Caco-2 (cell line): ENCODE data around the gene GPC5. TPM values are rescaled to one million over a fixed set of nuclear protein-coding genes. Genes with fewer than 3 reads are reported as not detected.
"Not testable (repeated sequence)": the region's sequence is repeated elsewhere in the genome, so short reads cannot be mapped to it uniquely, and the experiment has no call there.

Source experiments
- BruUV-seq: library from RNA; stranded (reverse); fragments of 400-500 nt; replicated peaks from 2 replicates; lab custom pipeline; 2021; lab: Mats Ljungman, UMichigan
- CTCF ChIA-PET: fragments of 300-600 bp; sonication (Branson Sonifier 250); formaldehyde crosslinking; loops from one replicate; lab custom pipeline; 2022; ENCODE audit warnings: antibody characterized with exemption; lab: Charles Lee
- POLR2A ChIA-PET: fragments of 300-600 bp; sonication (Branson Sonifier 250); formaldehyde crosslinking; loops from one replicate; lab custom pipeline; 2022; ENCODE audit warnings: antibody characterized with exemption; lab: Charles Lee
- DNase-seq, 2 experiments: peaks; one replicate each; pipeline versions ENCODE4 v3.0.0 to v3.0.0-alpha.2; 2020 to 2022
- H3K27me3 ChIP-seq: replicated peaks from 2 replicates; pipeline ENCODE4 v1.6.0; 2011; ENCODE audit warnings: low read length; ENCODE audit not compliant: control insufficient read depth, insufficient read depth
- H3K36me3 ChIP-seq: 2 replicates; pipeline ENCODE4 v1.5.1; 2011; ENCODE audit warnings: low read length; ENCODE audit not compliant: control insufficient read depth, insufficient read depth
- H3K4me1 ChIP-seq: fragments of 250-450 bp; sonication (Bioruptor Pico); 2 replicates; pipeline ENCODE4 v1.5.1; 2020; ENCODE audit warnings: mild to moderate bottlenecking
- H3K4me3 ChIP-seq: 2 replicates; pipeline ENCODE4 v1.5.1; 2011; ENCODE audit warnings: low read depth, mild to moderate bottlenecking, control low read depth, low read length
- H3K9me3 ChIP-seq: fragments of 250-450 bp; sonication (Bioruptor Pico); 2 replicates; pipeline ENCODE4 v1.5.1; 2020; ENCODE audit warnings: mild to moderate bottlenecking, moderate library complexity
- H3K27ac Mint-ChIP-seq: one replicate; pipeline ENCODE4 v1.8.0; 2022; ENCODE audit warnings: mixed read lengths; ENCODE audit not compliant: unreplicated experiment
- H3K27me3 Mint-ChIP-seq: one replicate; pipeline ENCODE4 v1.8.0; 2022; ENCODE audit warnings: mixed read lengths; ENCODE audit not compliant: insufficient read depth, unreplicated experiment
- H3K36me3 Mint-ChIP-seq: one replicate; pipeline ENCODE4 v1.8.0; 2022; ENCODE audit warnings: mild to moderate bottlenecking, mixed read lengths; ENCODE audit not compliant: insufficient read depth, unreplicated experiment
- H3K4me1 Mint-ChIP-seq: one replicate; pipeline ENCODE4 v1.8.0; 2022; ENCODE audit warnings: low read depth, mixed read lengths; ENCODE audit not compliant: unreplicated experiment
- H3K4me3 Mint-ChIP-seq: one replicate; pipeline ENCODE4 v1.8.0; 2022; ENCODE audit warnings: mild to moderate bottlenecking, moderate library complexity, mixed read lengths; ENCODE audit not compliant: unreplicated experiment
- H3K9me3 Mint-ChIP-seq: one replicate; pipeline ENCODE4 v1.8.0; 2022; ENCODE audit warnings: mixed read lengths; ENCODE audit not compliant: unreplicated experiment
- CTCF ChIP-seq, 2 experiments: fragments of 200-600 bp in 1 of 2; IDR thresholded peaks; 1 replicate in 1 of 2; 2 replicates in 1 of 2; pipeline versions ENCODE4 v1.5.1 to v1.8.0; 2011 to 2022; ENCODE audit warnings: antibody characterized with exemption in 1 of 2, control low read depth in 1 of 2, inconsistent platforms in 1 of 2, low read depth in 1 of 2, low read length in 1 of 2, mild to moderate bottlenecking in 1 of 2, moderate library complexity in 1 of 2; ENCODE audit not compliant: insufficient read depth in 1 of 2, severe bottlenecking in 1 of 2, unreplicated experiment in 1 of 2
- intact Hi-C: fragments of 100-400 bp; cut with micrococcal nuclease; formaldehyde crosslinking; loops from one replicate; pipeline ENCODE4 v1.10.0; 2022; ENCODE audit not compliant: unreplicated experiment
- total RNA-seq: library from RNA; stranded (reverse); gene quantifications from 2 replicates; pipeline ENCODE4 v1.2.3, GENCODE V29; 2022

The GPC5 gene
- total RNA-seq, 1 experiment from 2014 or later: 4.1 TPM

GRCh38 chr13:91664039-91664438 is 265.6 kb downstream of the GPC5 start:
- Histone ChIP-seq H3K27me3 (no peaks in the 10 kb centered on the region), H3K36me3 (no peaks in the 10 kb centered on the region), H3K4me1 (peaks cover 4% of the 10 kb centered on the region; the same call in 1 of the 2 replicates), H3K9me3 (no peaks in the 10 kb centered on the region), H3K4me3 (no peak overlapping the region)
- Mint-ChIP-seq H3K4me1 (no peaks in the 10 kb centered on the region), H3K9me3 (no peaks in the 10 kb centered on the region), H3K4me3 (no peak overlapping the region), H3K36me3 (no peaks in the 10 kb centered on the region), H3K27ac (no peak overlapping the region), H3K27me3 (no peaks in the 10 kb centered on the region)
- no peak for DNase-seq
- intact Hi-C loops: no loop called here
- ChIA-PET POLR2A (no interaction called here), CTCF (no interaction called here)
- no TSS peak for BruUV-seq
- no peak for TF ChIP-seq CTCF (IDR thresholded peaks at IDR 0.05; ENCODE audit: insufficient read depth in 1 of 2, low read depth in 1 of 2, low read length in 1 of 2, severe bottlenecking in 1 of 2, unreplicated experiment in 1 of 2)

GRCh38 chr13:91667486-91667885 is 269.1 kb downstream of the GPC5 start:
- no peaks in the 10 kb centered on the region for H3K36me3 ChIP-seq
- no TSS peak for BruUV-seq
- ChIA-PET POLR2A (no interaction called here), CTCF (no interaction called here)
- Mint-ChIP-seq H3K36me3 (no peaks in the 10 kb centered on the region), H3K4me1 (no peaks in the 10 kb centered on the region), H3K27ac (no peak overlapping the region), H3K4me3 (no peak overlapping the region), H3K9me3 (no peaks in the 10 kb centered on the region), H3K27me3 (no peaks in the 10 kb centered on the region)
- H3K4me3 ChIP-seq: no peak overlapping the region
- H3K4me1 ChIP-seq: peaks cover 11% of the 10 kb centered on the region
- no peak for TF ChIP-seq CTCF (IDR thresholded peaks at IDR 0.05; ENCODE audit: insufficient read depth in 1 of 2, low read depth in 1 of 2, low read length in 1 of 2, severe bottlenecking in 1 of 2, unreplicated experiment in 1 of 2)
- DNase-seq: no peak
- H3K9me3 ChIP-seq: no peaks in the 10 kb centered on the region
- intact Hi-C loops: no loop called here
- H3K27me3 ChIP-seq: no peaks in the 10 kb centered on the region

GRCh38 chr13:91668866-91669495 is 270.6 kb downstream of the GPC5 start:
- Mint-ChIP-seq H3K4me3 (no peak overlapping the region), H3K27ac (no peak overlapping the region), H3K36me3 (no peaks in the 10 kb centered on the region), H3K4me1 (no peaks in the 10 kb centered on the region), H3K27me3 (no peaks in the 10 kb centered on the region), H3K9me3 (no peaks in the 10 kb centered on the region)
- CTCF ChIA-PET: no interaction called here
- BruUV-seq: no TSS peak
- intact Hi-C loops: no loop called here
- no peak for TF ChIP-seq CTCF (IDR thresholded peaks at IDR 0.05; ENCODE audit: insufficient read depth in 1 of 2, low read depth in 1 of 2, low read length in 1 of 2, severe bottlenecking in 1 of 2, unreplicated experiment in 1 of 2)
- Histone ChIP-seq H3K4me1 (peaks cover 11% of the 10 kb centered on the region), H3K9me3 (no peaks in the 10 kb centered on the region), H3K27me3 (no peaks in the 10 kb centered on the region), H3K4me3 (no peak overlapping the region), H3K36me3 (no peaks in the 10 kb centered on the region)
- POLR2A ChIA-PET: no interaction called here
- no peak for DNase-seq

GRCh38 chr13:91674347-91674746 is 275.9 kb downstream of the GPC5 start:
- H3K27me3 Mint-ChIP-seq, H3K4me1 ChIP-seq, H3K9me3 ChIP-seq, intact Hi-C loops, POLR2A ChIA-PET, CTCF ChIA-PET, H3K9me3 Mint-ChIP-seq, H3K4me3 ChIP-seq, H3K4me3 Mint-ChIP-seq, H3K4me1 Mint-ChIP-seq, H3K27me3 ChIP-seq, H3K36me3 Mint-ChIP-seq, BruUV-seq, H3K27ac Mint-ChIP-seq, DNase-seq, H3K36me3 ChIP-seq: not testable (repeated sequence)
